Measurements from ENCODE around the gene TAF11L14. TPM values are rescaled to one million over a fixed set of nuclear protein-coding genes. Genes with fewer than 3 reads are reported as not detected.

TAF11L14 gene
- total and polyA plus RNA-seq, 9 of the 15 experiments (the other 6 are each of a cell fraction or from before 2014, with no cell fraction given): not detected

DNA sequence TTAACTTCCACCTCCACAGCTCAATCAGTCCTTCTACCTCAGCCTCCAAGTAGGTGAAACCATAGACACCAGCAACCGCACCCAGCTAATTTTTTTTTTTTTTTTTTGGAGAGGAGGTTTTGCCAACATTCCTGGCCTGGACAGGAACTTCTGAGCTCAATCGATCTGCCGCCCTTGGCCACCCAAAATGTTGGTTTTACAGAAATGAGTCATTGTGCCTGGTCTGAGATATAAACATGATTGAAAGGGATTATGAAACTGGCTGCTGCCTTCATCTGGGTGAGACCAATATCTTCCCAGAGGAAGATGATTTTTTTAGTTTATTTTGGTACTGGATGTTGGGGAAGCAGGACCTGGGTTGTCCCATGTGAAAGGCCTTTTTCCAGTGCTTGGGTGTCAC is 14.9 kb upstream of the TAF11L14 start:
- Histone ChIP-seq H2AFZ (ENCODE audit: low read depth, low read length) (no peak overlapping the region), H3K27ac (ENCODE audit: extremely low read depth, low read depth, low read length) (no peak overlapping the region), H3K9me1 (ENCODE audit: control insufficient read depth, insufficient read depth, low read length) (no peaks in the 10 kb centered on the region), H3K27me3 (ENCODE audit: control insufficient read depth in 2 of 2, insufficient read depth in 2 of 2, low read length in 2 of 2) (no peaks in the 10 kb centered on the region), H3K4me2 (ENCODE audit: insufficient read depth, low read length) (no peak overlapping the region), H3K4me3 (no peak overlapping the region), H3K4me1 (replicated peaks in 1 of 2; ENCODE audit: control insufficient read depth in 2 of 2, insufficient read depth in 2 of 2, low read length in 2 of 2) (peaks cover 0 to 4% of the 10 kb centered on the region in 2 experiments; a peak in 1 of 5 replicates), H4K20me1 (replicated peaks; ENCODE audit: control insufficient read depth, insufficient read depth, low read length) (no peaks in the 10 kb centered on the region), H3K9ac (ENCODE audit: insufficient read depth in 1 of 2, low read depth in 2 of 2, low read length in 2 of 2) (no peak overlapping the region), H3K9me3 (replicated peaks; ENCODE audit: control insufficient read depth, insufficient read depth, low read depth, low read length) (no peaks in the 10 kb centered on the region), H3K79me2 (ENCODE audit: control insufficient read depth, insufficient read depth, low read length) (no peaks in the 10 kb centered on the region), H3K36me3 (ENCODE audit: control insufficient read depth, insufficient read depth, low read length) (no peaks in the 10 kb centered on the region)
- WGBS (ENCODE audit: insufficient coverage, low coverage, missing lambda C conversion rate): 0% methylated on average over 3 of the region's 3 CpGs
- BruUV-seq (replicated peaks): no TSS peak
- DNase-seq (ENCODE audit: extremely low read depth in 1 of 4, low spot score in 3 of 4) (no peak), FAIRE-seq (no peak), ATAC-seq (no peak)
- POLR2A ChIA-PET: no interaction called here
- no peak for TF ChIP-seq ZBTB1 (CRISPR knock-in tag; IDR thresholded peaks at IDR 0.05; ENCODE audit: borderline replicate concordance, low read depth)
- no peak for TF ChIP-seq HNRNPLL (IDR thresholded peaks at IDR 0.05; ENCODE audit: low read depth, low read length, poor library complexity, severe bottlenecking)
- no peak for TF ChIP-seq DMBX1 (CRISPR knock-in tag; IDR thresholded peaks at IDR 0.05; ENCODE audit: borderline replicate concordance)
- TF ChIP-seq RCOR1 (IDR thresholded peaks at IDR 0.05; ENCODE audit: borderline replicate concordance in 1 of 2, low read depth in 2 of 2, low read length in 2 of 2): no peak
- TF ChIP-seq CREBBP (IDR thresholded peaks at IDR 0.05; ENCODE audit: low read depth, low read length): no peak
- TF ChIP-seq, protein P1, sequence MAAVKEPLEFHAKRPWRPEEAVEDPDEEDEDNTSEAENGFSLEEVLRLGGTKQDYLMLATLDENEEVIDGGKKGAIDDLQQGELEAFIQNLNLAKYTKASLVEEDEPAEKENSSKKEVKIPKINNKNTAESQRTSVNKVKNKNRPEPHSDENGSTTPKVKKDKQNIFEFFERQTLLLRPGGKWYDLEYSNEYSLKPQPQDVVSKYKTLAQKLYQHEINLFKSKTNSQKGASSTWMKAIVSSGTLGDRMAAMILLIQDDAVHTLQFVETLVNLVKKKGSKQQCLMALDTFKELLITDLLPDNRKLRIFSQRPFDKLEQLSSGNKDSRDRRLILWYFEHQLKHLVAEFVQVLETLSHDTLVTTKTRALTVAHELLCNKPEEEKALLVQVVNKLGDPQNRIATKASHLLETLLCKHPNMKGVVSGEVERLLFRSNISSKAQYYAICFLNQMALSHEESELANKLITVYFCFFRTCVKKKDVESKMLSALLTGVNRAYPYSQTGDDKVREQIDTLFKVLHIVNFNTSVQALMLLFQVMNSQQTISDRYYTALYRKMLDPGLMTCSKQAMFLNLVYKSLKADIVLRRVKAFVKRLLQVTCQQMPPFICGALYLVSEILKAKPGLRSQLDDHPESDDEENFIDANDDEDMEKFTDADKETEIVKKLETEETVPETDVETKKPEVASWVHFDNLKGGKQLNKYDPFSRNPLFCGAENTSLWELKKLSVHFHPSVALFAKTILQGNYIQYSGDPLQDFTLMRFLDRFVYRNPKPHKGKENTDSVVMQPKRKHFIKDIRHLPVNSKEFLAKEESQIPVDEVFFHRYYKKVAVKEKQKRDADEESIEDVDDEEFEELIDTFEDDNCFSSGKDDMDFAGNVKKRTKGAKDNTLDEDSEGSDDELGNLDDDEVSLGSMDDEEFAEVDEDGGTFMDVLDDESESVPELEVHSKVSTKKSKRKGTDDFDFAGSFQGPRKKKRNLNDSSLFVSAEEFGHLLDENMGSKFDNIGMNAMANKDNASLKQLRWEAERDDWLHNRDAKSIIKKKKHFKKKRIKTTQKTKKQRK (IDR thresholded peaks at IDR 0.05; ENCODE audit: borderline replicate concordance, low read depth, low read length): no peak
- TF ChIP-seq SIN3A (IDR thresholded peaks at IDR 0.05; ENCODE audit: borderline replicate concordance in 2 of 2, control insufficient read depth in 1 of 2, low read depth in 2 of 2, low read length in 2 of 2): no peak
- no peak for TF ChIP-seq CC2D1A (IDR thresholded peaks at IDR 0.05)
- TF ChIP-seq RAD21 (CRISPR knock-in tag; conservative IDR thresholded peaks at IDR 0.05 in 1 of 2, IDR thresholded peaks at IDR 0.05 in 1 of 2): no peak
- TF ChIP-seq, protein P2, sequence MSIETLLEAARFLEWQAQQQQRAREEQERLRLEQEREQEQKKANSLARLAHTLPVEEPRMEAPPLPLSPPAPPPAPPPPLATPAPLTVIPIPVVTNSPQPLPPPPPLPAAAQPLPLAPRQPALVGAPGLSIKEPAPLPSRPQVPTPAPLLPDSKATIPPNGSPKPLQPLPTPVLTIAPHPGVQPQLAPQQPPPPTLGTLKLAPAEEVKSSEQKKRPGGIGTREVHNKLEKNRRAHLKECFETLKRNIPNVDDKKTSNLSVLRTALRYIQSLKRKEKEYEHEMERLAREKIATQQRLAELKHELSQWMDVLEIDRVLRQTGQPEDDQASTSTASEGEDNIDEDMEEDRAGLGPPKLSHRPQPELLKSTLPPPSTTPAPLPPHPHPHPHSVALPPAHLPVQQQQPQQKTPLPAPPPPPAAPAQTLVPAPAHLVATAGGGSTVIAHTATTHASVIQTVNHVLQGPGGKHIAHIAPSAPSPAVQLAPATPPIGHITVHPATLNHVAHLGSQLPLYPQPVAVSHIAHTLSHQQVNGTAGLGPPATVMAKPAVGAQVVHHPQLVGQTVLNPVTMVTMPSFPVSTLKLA (conservative IDR thresholded peaks at IDR 0.05): no peak
- TF ChIP-seq HNRNPL (IDR thresholded peaks at IDR 0.05; ENCODE audit: low read depth, low read length): no peak
- no peak for TF ChIP-seq DPF2 (IDR thresholded peaks at IDR 0.05)
- TF ChIP-seq, protein P3, sequence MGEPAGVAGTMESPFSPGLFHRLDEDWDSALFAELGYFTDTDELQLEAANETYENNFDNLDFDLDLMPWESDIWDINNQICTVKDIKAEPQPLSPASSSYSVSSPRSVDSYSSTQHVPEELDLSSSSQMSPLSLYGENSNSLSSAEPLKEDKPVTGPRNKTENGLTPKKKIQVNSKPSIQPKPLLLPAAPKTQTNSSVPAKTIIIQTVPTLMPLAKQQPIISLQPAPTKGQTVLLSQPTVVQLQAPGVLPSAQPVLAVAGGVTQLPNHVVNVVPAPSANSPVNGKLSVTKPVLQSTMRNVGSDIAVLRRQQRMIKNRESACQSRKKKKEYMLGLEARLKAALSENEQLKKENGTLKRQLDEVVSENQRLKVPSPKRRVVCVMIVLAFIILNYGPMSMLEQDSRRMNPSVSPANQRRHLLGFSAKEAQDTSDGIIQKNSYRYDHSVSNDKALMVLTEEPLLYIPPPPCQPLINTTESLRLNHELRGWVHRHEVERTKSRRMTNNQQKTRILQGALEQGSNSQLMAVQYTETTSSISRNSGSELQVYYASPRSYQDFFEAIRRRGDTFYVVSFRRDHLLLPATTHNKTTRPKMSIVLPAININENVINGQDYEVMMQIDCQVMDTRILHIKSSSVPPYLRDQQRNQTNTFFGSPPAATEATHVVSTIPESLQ (CRISPR knock-in tag; IDR thresholded peaks at IDR 0.05): no peak
- TF ChIP-seq NCOA6 (IDR thresholded peaks at IDR 0.05): no peak
- TF ChIP-seq SMAD2 (IDR thresholded peaks at IDR 0.05; ENCODE audit: low read depth, low read length): no peak
- no peak for TF ChIP-seq ARID1B (IDR thresholded peaks at IDR 0.05)
- TF ChIP-seq ZNF77 (CRISPR knock-in tag; IDR thresholded peaks at IDR 0.05): no peak
- CTCF ChIA-PET (ENCODE audit: low intra/inter-chr PET ratio): no interaction called here
- in situ Hi-C loops (cut with MboI): no loop called here
- intact Hi-C loops (cut with micrococcal nuclease): no loop called here

Data from K562 (cell line).